HEK293T (cell line): ENCODE measurements around the gene SFT2D2.
A peak's percentile ranks its signal among the peaks of the same experiment; 100 is the strongest.

ENCODE experiments used
- CTCF ChIA-PET: fragments of 350-600 bp; formaldehyde crosslinking; extraction: SDS; loops from one replicate; lab custom pipeline; 2021; ENCODE audit warnings: antibody characterized with exemption, inconsistent platforms; lab: Yijun Ruan, JAX
- POLR2A ChIA-PET: fragments of 350-600 bp; formaldehyde crosslinking; extraction: SDS; loops from one replicate; lab custom pipeline; 2020; ENCODE audit warnings: antibody characterized with exemption, inconsistent platforms; lab: Yijun Ruan, JAX
- DNase-seq: peaks from one replicate; pipeline ENCODE4 v3.0.0; 2012; ENCODE audit warnings: mixed read lengths; ENCODE audit errors: extremely low spot score
- ARNT ChIP-seq: fragments of 450-650 bp; IDR thresholded peaks from 2 replicates; pipeline ENCODE4 v1.6.1; 2017; ENCODE audit warnings: mild to moderate bottlenecking
- BHLHE40 ChIP-seq: fragments of 450-650 bp; IDR thresholded peaks from 2 replicates; pipeline ENCODE4 v1.6.1; 2016; ENCODE audit warnings: mild to moderate bottlenecking, moderate library complexity, borderline replicate concordance
- CTBP1 ChIP-seq: fragments of 450-650 bp; IDR thresholded peaks from 2 replicates; pipeline ENCODE4 v1.6.1; 2016; ENCODE audit warnings: borderline replicate concordance
- ELF4 ChIP-seq: fragments of 450-650 bp; IDR thresholded peaks from 2 replicates; pipeline ENCODE4 v1.6.1; 2017; ENCODE audit warnings: antibody characterized with exemption
- FOXA1 ChIP-seq: fragments of 450-650 bp; IDR thresholded peaks from 2 replicates; pipeline ENCODE4 v1.6.1; 2016; ENCODE audit warnings: mild to moderate bottlenecking
- FOXK2 ChIP-seq: fragments of 450-650 bp; IDR thresholded peaks from 2 replicates; pipeline ENCODE4 v1.6.1; 2016; ENCODE audit warnings: mild to moderate bottlenecking
- FOXM1 ChIP-seq: fragments of 450-650 bp; IDR thresholded peaks from 2 replicates; pipeline ENCODE4 v1.6.1; 2017; ENCODE audit warnings: mild to moderate bottlenecking, borderline replicate concordance
- HDGF ChIP-seq: fragments of 450-650 bp; IDR thresholded peaks from 2 replicates; pipeline ENCODE4 v1.6.1; 2017; ENCODE audit warnings: antibody characterized with exemption, borderline replicate concordance
- L3MBTL2 ChIP-seq: fragments of 450-650 bp; conservative IDR thresholded peaks from 2 replicates; pipeline ENCODE4 v1.6.1; 2016; ENCODE audit warnings: mild to moderate bottlenecking
- LEF1 ChIP-seq: fragments of 450-650 bp; IDR thresholded peaks from 2 replicates; pipeline ENCODE4 v1.6.1; 2017; ENCODE audit warnings: mild to moderate bottlenecking, borderline replicate concordance
- NFRKB ChIP-seq: fragments of 450-650 bp; IDR thresholded peaks from 2 replicates; pipeline ENCODE4 v1.6.1; 2016; ENCODE audit warnings: mild to moderate bottlenecking, moderate library complexity
- PKNOX1 ChIP-seq: fragments of 450-650 bp; IDR thresholded peaks from 2 replicates; pipeline ENCODE4 v1.6.1; 2016
- SP1 ChIP-seq: fragments of 450-650 bp; IDR thresholded peaks from 2 replicates; pipeline ENCODE4 v1.6.1; 2017
- SUZ12 ChIP-seq: fragments of 450-650 bp; IDR thresholded peaks from 2 replicates; pipeline ENCODE4 v1.6.1; 2016; ENCODE audit warnings: mild to moderate bottlenecking
- TARDBP ChIP-seq: fragments of 450-650 bp; IDR thresholded peaks from 2 replicates; pipeline ENCODE4 v1.6.1; 2016
- ZNF384 ChIP-seq: fragments of 450-650 bp; IDR thresholded peaks from 2 replicates; pipeline ENCODE4 v1.6.1; 2016

The SFT2D2 gene

GRCh38 chr1:168225476-168226190 is at the start of gene SFT2D2:
TSS of gene SFT2D2 (plus strand) at chr1:168226004. CDS start at chr1:168226080, 76 bp downstream.
- TF ChIP-seq ELF4 (peak; percentile 63), PKNOX1 (no peak), BHLHE40 (no peak), FOXK2 (no peak), FOXM1 (peak; percentile 72; the same call in 1 of the 2 replicates), SUZ12 (no peak), ARNT (peak; percentile 21; the same call in 1 of the 2 replicates), L3MBTL2 (peak; percentile 100), NFRKB (no peak), LEF1 (peak; percentile 78), CTBP1 (no peak), SP1 (no peak)
- ChIA-PET POLR2A (interaction anchor here (0.8 to 1.8 kb wide), 7 partner anchors 8 to 144 kb away, joined by 3 to 8 read pairs (median 4); no protein-coding TSS in a partner anchor), CTCF (interaction anchor here (0.8 to 1.7 kb wide), 3 partner anchors 10 to 80 kb away, joined by 3 to 11 read pairs (median 3); no protein-coding TSS in a partner anchor)
- peak; percentile 92 for DNase-seq

GRCh38 chr1:168178227-168178637 is 47.6 kb upstream of the SFT2D2 start:
- DNase-seq = no peak
- CTCF ChIA-PET = interaction anchor here (0.7 to 1.6 kb wide), 2 partner anchors 10 kb away, joined by 3 to 6 read pairs; no protein-coding TSS in a partner anchor
- TF ChIP-seq PKNOX1 = no peak
- TF ChIP-seq FOXK2 = no peak
- no peak for TF ChIP-seq ZNF384
- peak; percentile 55 for TF ChIP-seq L3MBTL2
- no peak for TF ChIP-seq FOXM1
- POLR2A ChIA-PET = interaction anchor here (0.6 kb wide), 1 partner anchor 10 kb away, joined by 3 read pairs; no protein-coding TSS in a partner anchor

GRCh38 chr1:168178638-168179437 is 47.0 kb upstream of the SFT2D2 start, which contains the start of gene TIPRL:
TSS of gene TIPRL (plus strand) at chr1:168178962. CDS start at chr1:168179078, 116 bp downstream.
- peak; percentile 93 for DNase-seq
- no peak for TF ChIP-seq FOXK2
- peak; percentile 93 for TF ChIP-seq PKNOX1
- TF ChIP-seq TARDBP = no peak
- no peak for TF ChIP-seq SP1
- peak; percentile 63 for TF ChIP-seq ELF4
- no peak for TF ChIP-seq SUZ12
- TF ChIP-seq HDGF = peak; percentile 85; the same call in 1 of the 2 replicates
- no peak for TF ChIP-seq NFRKB
- no peak for TF ChIP-seq FOXA1
- TF ChIP-seq ARNT = no peak; the same call in 1 of the 2 replicates
- TF ChIP-seq BHLHE40 = no peak
- TF ChIP-seq ZNF384 = no peak
- no peak; the same call in 1 of the 2 replicates for TF ChIP-seq CTBP1
- TF ChIP-seq LEF1 = no peak
- TF ChIP-seq L3MBTL2 = no peak; the same call in 1 of the 2 replicates
- TF ChIP-seq FOXM1 = no peak
- ChIA-PET POLR2A (no interaction called here), CTCF (interaction anchor here (1.6 kb wide), 1 partner anchor 9 kb away, joined by 6 read pairs; no protein-coding TSS in a partner anchor)

- CTCF ChIA-PET = interaction anchor here (0.9 to 1.6 kb wide), 3 partner anchors 8 to 11 kb away, joined by 3 to 6 read pairs (median 3); no protein-coding TSS in a partner anchor
These were observed 46.2 kb upstream of the SFT2D2 start for GRCh38 chr1:168179438-168180147.

More at GRCh38 chr1:168179438-168180147, 46.2 kb upstream of the SFT2D2 start:
- POLR2A ChIA-PET = no interaction called here
- TF ChIP-seq PKNOX1 (peak; percentile 35), SUZ12 (no peak)
- DNase-seq = peak; percentile 26
